Measurements from ENCODE around the gene PLEKHG5.
A peak's percentile ranks its signal among the peaks of the same experiment; 100 is the strongest.
"Not testable (repeated sequence)": the region's sequence is repeated elsewhere in the genome, so short reads cannot be mapped to it uniquely, and the experiment has no call there.

PLEKHG5 gene

GRCh38 chr1:6461538-6462411 is 29.7 kb downstream of the PLEKHG5 start:
- no peak for DNase-seq

- DNase-seq: no peak
These were observed 30.4 kb downstream of the PLEKHG5 start for GRCh38 chr1:6461051-6461530.

- peak; percentile 82 for DNase-seq
These were observed 31.0 kb downstream of the PLEKHG5 start for GRCh38 chr1:6460301-6461050.

DNA sequence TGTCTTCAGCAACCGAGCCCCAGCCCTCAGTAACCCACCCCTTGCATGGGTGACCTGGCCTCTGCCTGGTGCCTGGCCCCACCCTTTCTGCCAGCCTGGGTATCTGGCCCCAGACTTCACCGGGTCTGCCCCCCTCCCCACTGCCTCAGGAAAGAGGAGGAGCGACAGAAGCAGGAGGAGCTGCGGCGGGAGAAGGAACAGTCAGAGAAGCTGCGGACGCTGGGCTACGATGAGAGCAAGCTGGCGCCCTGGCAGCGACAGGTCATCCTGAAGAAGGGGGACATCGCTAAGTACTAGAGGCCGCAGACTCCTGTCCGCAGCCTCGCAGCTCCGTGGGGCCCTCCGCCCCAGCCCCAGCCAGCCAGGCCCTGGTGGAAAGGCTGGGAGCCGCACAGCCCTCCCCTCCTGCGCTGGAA is 31.6 kb downstream of the PLEKHG5 start:
- DNase-seq: no peak

DNA sequence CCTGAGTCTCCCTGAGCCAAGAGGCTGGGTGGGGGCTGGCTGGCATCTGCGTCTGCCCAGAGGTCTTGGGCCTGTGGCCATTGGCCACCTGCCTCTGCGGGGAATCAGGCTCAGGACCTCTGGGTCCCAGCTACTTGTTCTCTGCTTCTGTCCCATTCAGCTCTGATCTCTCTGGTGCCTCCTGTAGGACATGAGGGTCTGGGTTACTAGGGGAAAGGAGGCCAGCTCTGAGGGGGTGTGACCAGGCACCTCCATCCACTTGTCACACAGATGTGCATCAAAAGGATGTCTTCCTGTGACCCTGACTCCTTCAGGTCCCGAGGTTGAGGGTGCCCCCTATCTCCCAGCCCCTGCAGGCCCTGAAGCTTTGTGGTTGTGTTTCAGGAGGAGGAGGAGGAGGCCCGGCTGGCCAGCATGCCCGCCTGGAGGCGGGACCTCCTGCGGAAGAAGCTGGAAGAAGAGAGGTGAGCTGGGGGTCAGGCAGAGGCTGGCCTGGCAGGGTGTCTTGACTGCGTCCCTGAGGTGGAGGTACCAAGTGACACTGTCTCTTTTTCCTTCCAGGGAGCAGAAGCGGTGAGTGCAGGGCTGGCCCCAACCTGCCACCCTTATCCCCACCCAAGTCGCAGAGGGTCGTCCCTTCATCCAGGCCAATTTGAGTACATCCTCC is 34.5 kb downstream of the PLEKHG5 start:
- DNase-seq: no peak

GRCh38 chr1:6455752-6456520 is 35.5 kb downstream of the PLEKHG5 start:
- DNase-seq: not testable (repeated sequence)

- DNase-seq: no peak
These were observed 36.4 kb downstream of the PLEKHG5 start for GRCh38 chr1:6454856-6455751.

GRCh38 chr1:6453895-6454855 is 37.3 kb downstream of the PLEKHG5 start:
- not testable (repeated sequence) for DNase-seq

DNA sequence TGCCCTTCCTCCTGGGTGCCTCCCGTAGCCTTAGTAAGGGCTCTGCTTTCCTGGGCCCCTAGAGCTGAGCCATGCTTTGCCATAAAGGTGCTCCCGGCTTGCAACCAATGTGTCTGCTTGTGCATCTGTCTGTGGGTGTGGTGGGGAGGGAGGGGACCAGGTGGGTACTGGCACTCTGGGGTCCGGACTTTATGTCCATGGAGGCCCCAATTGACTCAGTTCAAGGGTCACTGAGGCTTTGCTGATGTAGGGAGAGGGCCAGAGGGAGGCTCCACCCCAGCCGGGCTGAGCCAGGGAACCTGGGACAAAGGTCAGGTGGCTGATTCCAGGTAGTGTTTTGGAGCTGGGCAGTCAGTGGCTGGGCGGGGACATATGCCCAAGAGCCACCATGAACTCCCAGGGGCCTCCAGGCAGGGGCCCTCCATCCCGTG is 40.5 kb downstream of the PLEKHG5 start:
- no peak for DNase-seq

- DNase-seq: not testable (repeated sequence)
These were observed 41.0 kb downstream of the PLEKHG5 start for GRCh38 chr1:6450486-6450885.

DNA sequence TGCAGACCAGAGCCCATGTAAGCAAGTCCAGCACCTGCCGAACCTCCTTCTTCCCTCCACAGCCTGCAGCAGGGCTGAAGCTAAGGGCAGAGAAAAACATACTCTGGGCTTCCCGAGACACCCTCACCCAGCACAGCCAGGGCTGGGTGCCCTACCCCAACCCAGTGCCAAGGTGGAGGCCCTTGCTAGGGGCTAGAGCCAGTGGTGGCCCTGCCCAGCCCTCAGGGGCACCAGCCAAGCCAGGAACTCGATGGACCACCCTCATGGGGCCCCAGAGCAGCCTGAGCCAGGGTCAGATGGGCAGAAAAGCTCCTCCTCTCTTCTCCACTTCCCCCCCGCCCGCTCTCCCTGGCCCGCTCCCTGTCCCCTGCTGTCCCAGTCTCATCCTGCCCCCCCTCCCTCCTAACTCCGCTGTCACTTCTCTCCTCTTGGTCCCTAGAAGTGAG is 41.4 kb downstream of the PLEKHG5 start:
- no peak for DNase-seq

GRCh38 chr1:6448749-6449631 is 42.5 kb downstream of the PLEKHG5 start:
- DNase-seq: no peak

DNA sequence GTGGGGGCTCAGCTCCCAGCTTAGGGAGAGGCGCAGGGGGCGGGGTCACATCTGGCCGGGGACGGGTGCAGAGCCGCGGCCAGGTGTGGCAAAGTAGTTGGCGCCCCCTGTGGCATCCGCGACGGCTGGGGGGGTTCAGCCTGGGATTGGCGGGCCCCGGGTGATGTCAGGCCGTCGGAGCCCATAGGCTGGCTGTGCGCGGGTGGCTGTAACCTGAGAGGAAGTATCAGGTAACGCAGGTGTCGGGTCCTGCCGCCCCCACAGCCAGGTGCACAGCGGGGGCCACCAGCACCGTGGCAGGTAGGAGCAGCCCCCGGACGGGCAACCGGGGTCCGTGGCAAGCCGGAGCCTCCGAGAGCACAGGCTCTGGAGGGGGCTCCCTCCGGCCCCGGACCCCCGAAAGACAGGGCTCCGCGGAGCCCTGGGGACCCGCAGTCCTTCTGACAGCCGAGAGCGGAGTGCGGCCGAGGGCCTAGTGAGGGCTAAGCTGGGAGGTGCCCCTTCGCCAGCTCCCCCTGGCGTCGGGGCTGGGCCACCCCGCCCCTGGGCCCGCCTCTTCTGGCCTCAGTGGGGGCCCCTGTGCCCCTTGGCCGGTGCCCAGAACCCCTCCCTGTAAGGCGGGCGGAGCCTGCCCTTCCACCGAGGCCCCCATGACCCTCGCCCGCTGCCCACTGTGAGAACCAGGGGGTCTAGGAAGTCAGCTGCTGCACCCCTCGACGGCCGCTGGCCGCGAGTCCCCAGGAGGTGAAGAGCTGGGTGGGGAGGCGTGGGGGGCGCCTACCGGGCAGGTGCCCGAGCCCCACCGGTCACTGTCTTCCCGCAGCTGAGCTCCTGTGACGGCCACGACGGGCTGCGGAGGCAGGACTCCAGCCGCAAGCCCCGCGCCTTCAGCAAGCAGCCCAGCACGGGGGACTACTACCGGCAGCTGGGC is 43.4 kb downstream of the PLEKHG5 start:
- no peak for DNase-seq

DNA sequence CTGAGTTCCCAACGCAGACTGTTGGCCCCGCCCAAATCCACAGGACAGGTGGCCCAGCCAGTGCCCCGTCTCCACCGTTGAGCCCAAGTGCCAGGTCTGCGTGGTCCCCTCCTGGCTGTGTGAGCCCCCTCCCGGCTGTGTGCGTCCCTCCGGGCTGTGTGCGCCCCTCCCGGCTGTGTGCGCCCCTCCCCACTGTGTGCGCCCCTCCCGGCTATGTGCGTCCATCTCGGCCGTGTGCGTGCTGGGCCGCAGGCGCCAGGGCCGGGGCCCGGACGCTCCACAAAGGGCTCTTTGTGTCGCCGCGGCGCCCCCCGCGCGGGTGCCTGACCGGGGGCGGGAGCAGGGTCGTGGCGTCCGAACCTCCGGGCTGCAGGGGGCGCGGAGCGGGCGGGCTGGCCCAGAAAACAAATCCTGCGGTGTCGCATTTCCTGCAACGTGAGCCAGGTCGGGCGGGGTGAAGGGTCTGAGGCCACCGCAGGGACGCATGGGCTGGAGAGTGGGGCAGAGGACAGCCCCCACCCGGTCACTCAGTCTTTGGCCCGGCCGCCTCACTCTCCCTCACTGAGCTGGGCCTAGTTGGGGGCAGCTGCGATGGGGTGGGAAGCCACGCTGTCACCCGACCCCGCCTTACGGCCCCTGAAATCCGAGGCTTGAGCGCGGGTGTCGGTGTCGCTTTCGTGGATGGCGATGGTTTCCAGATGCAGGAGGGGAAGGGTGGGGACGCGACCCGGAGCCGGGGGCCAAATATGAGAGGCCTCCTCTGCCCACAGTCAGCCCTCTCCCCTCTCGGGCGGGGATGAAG is 44.2 kb downstream of the PLEKHG5 start:
- no peak for DNase-seq

DNA sequence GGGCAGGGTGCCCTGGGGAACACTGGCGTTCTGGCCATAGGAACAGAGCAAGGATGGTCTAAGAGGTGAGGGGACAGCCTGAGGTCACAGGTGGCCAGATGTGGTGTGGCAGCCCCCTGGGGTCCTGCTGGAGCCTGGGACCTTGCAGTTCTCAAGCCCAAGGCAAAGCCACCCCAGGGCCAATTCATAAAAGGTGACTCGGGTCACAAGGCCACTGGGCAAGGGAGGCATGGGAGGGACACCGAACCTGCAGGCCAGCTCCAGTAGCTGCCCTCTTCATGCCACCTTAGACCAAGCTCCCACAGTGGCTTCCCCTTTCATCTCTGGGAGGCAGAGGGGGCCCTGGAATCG is 44.8 kb downstream of the PLEKHG5 start:
- no peak for DNase-seq

DNA sequence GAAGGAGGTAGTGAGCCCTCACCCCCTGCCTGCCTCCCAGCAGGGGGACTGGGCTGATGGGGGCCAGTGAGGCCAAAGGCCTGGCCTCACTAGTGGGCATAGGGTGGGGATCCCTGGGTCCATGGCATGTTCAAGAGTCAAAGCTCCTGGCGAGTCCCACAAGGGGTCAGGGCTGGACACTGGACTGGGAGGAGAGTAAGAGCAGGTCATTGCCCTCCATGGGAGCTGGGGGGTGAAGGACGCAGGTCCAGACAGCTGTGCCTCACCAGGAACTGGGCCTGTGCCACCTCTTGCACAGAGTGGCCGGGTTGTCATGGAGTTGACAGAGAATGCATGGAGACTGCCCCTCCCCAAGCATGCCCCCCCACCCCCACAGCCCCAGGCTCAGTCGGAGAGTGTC is 45.5 kb downstream of the PLEKHG5 start:
- not testable (repeated sequence) for DNase-seq

All from NCI-H1048 (cell line).